HCT116 (cell line): ENCODE measurements around the gene NAP1L1. TPM values are rescaled to one million over a fixed set of nuclear protein-coding genes. Genes with fewer than 3 reads are reported as not detected.

Experiments
- ATAC-seq: fragments of 200-7000 bp; cut with Tn5 transposase; 2 replicates; pipeline ENCODE4 v1.9.1; 2020; ENCODE audit warnings: mild to moderate bottlenecking, moderate library complexity
- BruUV-seq: library from RNA; stranded (reverse); fragments of 400-500 nt; replicated peaks from 2 replicates; lab custom pipeline; 2021; lab: Mats Ljungman, UMichigan
- CTCF ChIA-PET: fragments of 300-600 bp; sonication (Branson Sonifier 250); formaldehyde crosslinking; loops from one replicate; lab custom pipeline; 2021; ENCODE audit warnings: antibody characterized with exemption; lab: Charles Lee
- POLR2A ChIA-PET: fragments of 300-600, 350-600 bp; sonication (Branson Sonifier 250); formaldehyde crosslinking; loops from one replicate; lab custom pipeline; 2021; ENCODE audit warnings: antibody characterized with exemption; lab: Charles Lee
- RAD21 ChIA-PET, 2 experiments: fragments of 300-600 bp; sonication (Branson Sonifier 250); formaldehyde crosslinking; loops; one replicate each; lab custom pipeline; 2023; ENCODE audit warnings: low total read pairs in 2 of 2; ENCODE audit not compliant: uncharacterized antibody in 2 of 2, unreplicated experiment in 2 of 2, low non-redundant PET in 1 of 2; lab: Charles Lee
- DNase-seq: peaks from one replicate; pipeline ENCODE4 v3.0.0-alpha.2; 2010; ENCODE audit warnings: low read depth, low spot score
- H2AFZ ChIP-seq: fragments of 200-600 bp; shearing (Covaris generic), sonication (generic); 2 replicates; pipeline ENCODE4 v1.6.1; 2017; ENCODE audit warnings: low read depth, mixed run types, mixed read lengths, antibody characterized with exemption, low read length; ENCODE audit not compliant: poor library complexity, severe bottlenecking
- H3K27ac ChIP-seq: 2 replicates; pipeline ENCODE4 v1.5.1; 2012; ENCODE audit warnings: low read depth, low read length
- H3K27me3 ChIP-seq: fragments of 200-600 bp; sonication (generic); 2 replicates; pipeline ENCODE4 v1.6.1; 2016; ENCODE audit warnings: mixed run types, low read length, mixed read lengths; ENCODE audit not compliant: insufficient read depth
- H3K36me3 ChIP-seq, 2 experiments: fragments of 200-500 bp in 1 of 2; fragments of 200-600 bp in 1 of 2; sonication (Bioruptor generic) in 1 of 2; sonication (generic) in 1 of 2; 2 replicates each; pipeline versions ENCODE4 v1.5.1 to v1.6.1; 2014 to 2016; ENCODE audit warnings: low read length in 2 of 2, inconsistent platforms in 1 of 2, mixed read lengths in 1 of 2, mixed run types in 1 of 2; ENCODE audit not compliant: insufficient read depth in 2 of 2, control insufficient read depth in 1 of 2
- H3K4me1 ChIP-seq, 2 experiments: fragments of 200-600 bp in 1 of 2; sonication (generic) in 1 of 2; 2 replicates each; pipeline versions ENCODE4 v1.5.1 to v1.6.1; 2012 to 2017; ENCODE audit warnings: low read length in 2 of 2, inconsistent platforms in 1 of 2, mild to moderate bottlenecking in 1 of 2, mixed read lengths in 1 of 2, mixed run types in 1 of 2, moderate library complexity in 1 of 2; ENCODE audit not compliant: insufficient read depth in 2 of 2, control insufficient read depth in 1 of 2
- H3K4me2 ChIP-seq: fragments of 200-600 bp; sonication (generic); 2 replicates; pipeline ENCODE4 v1.6.1; 2017; ENCODE audit warnings: mixed run types, low read length, mixed read lengths
- H3K4me3 ChIP-seq, 2 experiments: fragments of 200-600 bp in 1 of 2; sonication (generic) in 1 of 2; replicated peaks in 1 of 2; 2 replicates each; pipeline ENCODE4 v1.5.1; 2011 to 2016; ENCODE audit warnings: low read length in 2 of 2, control low read depth in 1 of 2, low read depth in 1 of 2, mild to moderate bottlenecking in 1 of 2, mixed read lengths in 1 of 2, mixed run types in 1 of 2
- H3K79me2 ChIP-seq: fragments of 200-600 bp; sonication (generic); 2 replicates; pipeline ENCODE4 v1.6.1; 2017; ENCODE audit warnings: mild to moderate bottlenecking, mixed run types, low read length, moderate library complexity, mixed read lengths; ENCODE audit not compliant: insufficient read depth
- H3K9ac ChIP-seq: fragments of 200-600 bp; sonication (generic); 2 replicates; pipeline ENCODE4 v1.6.1; 2016; ENCODE audit warnings: low read length, mixed read lengths
- H3K9me2 ChIP-seq: fragments of 200-600 bp; sonication (generic), shearing (Covaris generic); 2 replicates; pipeline ENCODE4 v1.6.1; 2017; ENCODE audit warnings: mixed run types, mild to moderate bottlenecking, moderate library complexity; ENCODE audit not compliant: insufficient read depth
- H3K9me3 ChIP-seq, 2 experiments: fragments of 200-500 bp in 1 of 2; fragments of 200-600 bp in 1 of 2; sonication (Bioruptor generic) in 1 of 2; sonication (generic) in 1 of 2; 2 replicates each; pipeline ENCODE4 v1.6.1; 2014 to 2017; ENCODE audit warnings: low read length in 2 of 2, mixed read lengths in 2 of 2, inconsistent platforms in 1 of 2, low read depth in 1 of 2, mild to moderate bottlenecking in 1 of 2, mixed run types in 1 of 2, moderate library complexity in 1 of 2; ENCODE audit not compliant: control insufficient read depth in 1 of 2, insufficient read depth in 1 of 2
- H4K20me1 ChIP-seq: fragments of 200-600 bp; sonication (generic), shearing (Covaris generic); 2 replicates; pipeline ENCODE4 v1.6.1; 2017; ENCODE audit warnings: mixed run types, mild to moderate bottlenecking, moderate library complexity; ENCODE audit not compliant: insufficient read depth
- ATF3 ChIP-seq: IDR thresholded peaks from 2 replicates; pipeline ENCODE4 v1.6.1; 2012
- CBX3 ChIP-seq: IDR thresholded peaks from 2 replicates; pipeline ENCODE4 v1.6.1; 2012; ENCODE audit warnings: low read depth
- ELF1 ChIP-seq: IDR thresholded peaks from 2 replicates; pipeline ENCODE4 v1.6.1; 2012; ENCODE audit warnings: low read depth, borderline replicate concordance
- FOSL1 ChIP-seq: IDR thresholded peaks from 2 replicates; pipeline ENCODE4 v1.6.1; 2012; ENCODE audit warnings: low read depth
- JUND ChIP-seq: IDR thresholded peaks from 2 replicates; pipeline ENCODE4 v1.6.1; 2012
- RAD21 ChIP-seq: IDR thresholded peaks from 2 replicates; pipeline ENCODE4 v1.6.1; 2012; ENCODE audit warnings: low read depth, mild to moderate bottlenecking
- SIN3A ChIP-seq: IDR thresholded peaks from 2 replicates; pipeline ENCODE4 v1.6.1; 2012; ENCODE audit warnings: low read depth
- SP1 ChIP-seq: IDR thresholded peaks from 2 replicates; pipeline ENCODE4 v1.6.1; 2012; ENCODE audit warnings: low read depth
- SRF ChIP-seq: IDR thresholded peaks from 2 replicates; pipeline ENCODE4 v1.6.1; 2012; ENCODE audit warnings: low read depth
- TCF7L2 ChIP-seq: IDR thresholded peaks from 2 replicates; pipeline ENCODE4 v1.7.0; 2011; ENCODE audit warnings: borderline replicate concordance, inconsistent platforms; ENCODE audit not compliant: insufficient read depth, insufficient read length; ENCODE audit errors: extremely low read depth
- ZBTB33 ChIP-seq: IDR thresholded peaks from 2 replicates; pipeline ENCODE4 v1.6.1; 2011; ENCODE audit warnings: mild to moderate bottlenecking, low read length, moderate library complexity; ENCODE audit not compliant: insufficient replicate concordance; ENCODE audit errors: extremely low read depth
- ZFX ChIP-seq: fragments of 450-650 bp; IDR thresholded peaks from 2 replicates; pipeline ENCODE4 v1.6.1; 2017
- ZNF274 ChIP-seq: fragments of 200-500 bp; sonication (Bioruptor generic); IDR thresholded peaks from 2 replicates; pipeline ENCODE4 v1.6.1; 2014; ENCODE audit warnings: mild to moderate bottlenecking, low read depth, low read length, inconsistent platforms
- intact Hi-C: fragments of 100-400 bp; cut with micrococcal nuclease; formaldehyde crosslinking; loops from 2 replicates; pipeline ENCODE4 v1.10.0; 2022
- total RNA-seq: library from RNA; stranded (reverse); gene quantifications from one replicate; pipeline ENCODE4 v1.2.1, GENCODE V29; 2021; ENCODE audit not compliant: unreplicated experiment

Gene NAP1L1
- total RNA-seq, 1 experiment from 2014 or later: 531 TPM

DNA sequence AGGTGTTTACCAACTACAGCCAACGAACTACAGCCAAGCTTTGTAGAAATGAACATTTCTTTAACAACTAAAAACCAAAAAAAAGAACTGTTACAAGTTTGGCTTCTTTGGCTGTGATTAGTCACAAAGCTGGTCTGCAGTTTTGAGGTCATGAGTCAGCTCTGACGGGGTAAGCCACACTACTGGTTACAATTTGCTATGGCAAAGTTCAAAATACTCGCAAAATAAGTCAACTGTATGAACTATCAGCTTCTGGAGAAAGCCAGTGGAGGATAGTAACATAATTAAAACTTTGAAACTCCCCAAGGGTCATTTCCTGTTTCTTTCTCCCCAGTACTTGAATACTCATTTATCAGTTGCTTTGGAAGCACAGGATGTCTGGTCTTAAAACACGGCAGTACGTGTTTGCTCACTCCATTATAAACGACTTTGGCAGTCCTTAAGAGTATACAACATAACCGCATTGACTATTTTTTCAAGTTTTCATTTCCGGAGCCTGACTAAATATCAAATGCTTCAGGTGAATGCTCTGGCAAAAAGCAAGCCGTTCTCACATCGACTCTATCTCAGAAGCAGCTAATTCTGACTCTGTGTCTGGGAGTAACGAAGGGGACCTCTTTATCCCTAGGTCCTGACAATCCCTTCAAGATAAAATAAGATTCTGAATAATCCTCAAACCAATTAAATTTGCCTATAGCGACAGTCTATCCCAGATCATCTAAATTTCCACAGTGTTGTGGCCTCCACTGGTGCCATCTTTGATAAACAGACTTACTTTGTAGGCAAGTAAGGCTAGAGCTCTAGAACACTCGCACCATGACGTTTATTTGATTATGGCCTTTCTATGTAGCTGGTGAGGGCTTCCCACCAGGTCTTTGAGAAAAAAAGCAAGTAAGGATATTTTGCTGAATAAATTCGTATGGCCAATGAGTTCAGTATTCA is 63.5 kb downstream of the NAP1L1 start:
- Histone ChIP-seq H4K20me1 (no peaks in the 10 kb centered on the region), H3K4me1 (peaks cover 49 to 88% of the 10 kb centered on the region in 2 experiments), H3K27ac (peak overlapping the region; percentile 88), H3K4me2 (peak overlapping the region; percentile 40), H2AFZ (no peak overlapping the region), H3K79me2 (no peaks in the 10 kb centered on the region), H3K36me3 (no peaks in the 10 kb centered on the region), H3K27me3 (no peaks in the 10 kb centered on the region), H3K4me3 (no peak overlapping the region), H3K9me3 (no peaks in the 10 kb centered on the region), H3K9me2 (no peaks in the 10 kb centered on the region), H3K9ac (peak overlapping the region; percentile 64)
- RAD21 ChIA-PET: interaction anchor here in 1 of 2 experiments (1.1 kb wide), 1 partner anchor 38 kb away, joined by 4 read pairs; no protein-coding TSS in a partner anchor
- CTCF ChIA-PET: no interaction called here
- DNase-seq (peak; percentile 84), ATAC-seq (peak; percentile 61)
- POLR2A ChIA-PET: interaction anchor here (0.7 to 2.0 kb wide), 5 partner anchors 42 to 384 kb away, joined by 3 to 10 read pairs (median 3); no protein-coding TSS in a partner anchor
- intact Hi-C loops: loop anchor here (2.0 to 10.0 kb wide), 3 partner anchors 68 to 686 kb away; partner anchors contain the start of genes CAPS2 and GLIPR1L1
- no peak for TF ChIP-seq ELF1
- TF ChIP-seq SP1: peak; percentile 62
- TF ChIP-seq CBX3: 0 out of 2 replicates have a peak, but pooled peaks have one; percentile 51
- TF ChIP-seq ZNF274: no peak
- TF ChIP-seq JUND: peak; percentile 61; the same call in 1 of the 2 replicates
- TF ChIP-seq RAD21: peak; percentile 14; the same call in 1 of the 2 replicates
- TF ChIP-seq SRF: peak; percentile 65; the same call in 1 of the 2 replicates
- TF ChIP-seq ZFX: no peak
- no peak for TF ChIP-seq TCF7L2
- no peak for TF ChIP-seq ATF3
- TF ChIP-seq SIN3A: 0 out of 2 replicates have a peak, but pooled peaks have one; percentile 36
- no peak for TF ChIP-seq ZBTB33
- TF ChIP-seq FOSL1: peak; percentile 84
- TSS peak; percentile 87 for BruUV-seq
